Measurements from ENCODE around the gene CYRIA. TPM values are rescaled to one million over a fixed set of nuclear protein-coding genes. Genes with fewer than 3 reads are reported as not detected.
A peak's percentile ranks its signal among the peaks of the same experiment; 100 is the strongest.

CYRIA gene
- total RNA-seq, 3 donors from 2014 or later (not counting 1 experiment from before 2014, with no cell fraction given) = 37.4 to 54.8 (median 38.5) TPM

DNA sequence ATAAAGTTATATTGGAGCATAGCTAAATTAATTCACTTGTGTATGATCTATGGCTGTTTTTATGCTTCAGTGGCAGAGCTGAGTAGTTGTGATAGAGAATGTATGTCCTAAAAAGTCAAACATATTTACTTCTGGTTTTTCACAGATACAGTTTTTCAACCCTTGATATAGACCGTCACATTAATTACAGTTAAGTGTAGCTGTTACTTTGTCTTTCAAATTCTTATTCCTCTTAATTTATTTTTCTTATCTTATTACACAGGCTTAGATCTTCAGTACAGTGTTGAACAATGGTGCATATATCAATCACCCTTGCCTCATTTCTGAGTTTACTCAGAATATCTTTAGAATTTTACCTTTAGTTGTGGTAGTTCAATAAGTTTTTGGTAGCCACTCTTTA, 12.2 kb upstream of the CYRIA start:
- Histone ChIP-seq H3K27me3 (ENCODE audit: control insufficient read depth, insufficient read depth, low read length) (no peaks in the 10 kb centered on the region), H3K4me1 (ENCODE audit: control insufficient read depth, insufficient read depth, low read length) (no peaks in the 10 kb centered on the region), H3K36me3 (ENCODE audit: control insufficient read depth, insufficient read depth, low read length) (no peaks in the 10 kb centered on the region), H3K9me3 (ENCODE audit: control insufficient read depth, insufficient read depth, low read length) (no peaks in the 10 kb centered on the region), H3K27ac (ENCODE audit: low read length) (no peak overlapping the region), H3K4me3 (ENCODE audit: low read length) (no peak overlapping the region)
- Mint-ChIP-seq H3K27me3 (ENCODE audit: low read depth in 2 of 2) (peaks cover 3 to 7% of the 10 kb centered on the region in 2 donors), H3K4me3 (no peak overlapping the region), H3K9me3 (peaks cover 4% of the 10 kb centered on the region in 2 donors), H3K27ac (no peak overlapping the region), H3K36me3 (peaks cover 12% of the 10 kb centered on the region), H3K4me1 (peaks cover 7 to 18% of the 10 kb centered on the region in 2 donors)
- ATAC-seq = no peak
- intact Hi-C loops (cut with micrococcal nuclease) = no loop called here
- DNase-seq = no peak
- TF ChIP-seq, protein P1, sequence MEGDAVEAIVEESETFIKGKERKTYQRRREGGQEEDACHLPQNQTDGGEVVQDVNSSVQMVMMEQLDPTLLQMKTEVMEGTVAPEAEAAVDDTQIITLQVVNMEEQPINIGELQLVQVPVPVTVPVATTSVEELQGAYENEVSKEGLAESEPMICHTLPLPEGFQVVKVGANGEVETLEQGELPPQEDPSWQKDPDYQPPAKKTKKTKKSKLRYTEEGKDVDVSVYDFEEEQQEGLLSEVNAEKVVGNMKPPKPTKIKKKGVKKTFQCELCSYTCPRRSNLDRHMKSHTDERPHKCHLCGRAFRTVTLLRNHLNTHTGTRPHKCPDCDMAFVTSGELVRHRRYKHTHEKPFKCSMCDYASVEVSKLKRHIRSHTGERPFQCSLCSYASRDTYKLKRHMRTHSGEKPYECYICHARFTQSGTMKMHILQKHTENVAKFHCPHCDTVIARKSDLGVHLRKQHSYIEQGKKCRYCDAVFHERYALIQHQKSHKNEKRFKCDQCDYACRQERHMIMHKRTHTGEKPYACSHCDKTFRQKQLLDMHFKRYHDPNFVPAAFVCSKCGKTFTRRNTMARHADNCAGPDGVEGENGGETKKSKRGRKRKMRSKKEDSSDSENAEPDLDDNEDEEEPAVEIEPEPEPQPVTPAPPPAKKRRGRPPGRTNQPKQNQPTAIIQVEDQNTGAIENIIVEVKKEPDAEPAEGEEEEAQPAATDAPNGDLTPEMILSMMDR (IDR thresholded peaks at IDR 0.05) = no peak
- no CpG with 5 or more reads among the region's 1 CpG for WGBS (ENCODE audit: insufficient coverage)

DNA sequence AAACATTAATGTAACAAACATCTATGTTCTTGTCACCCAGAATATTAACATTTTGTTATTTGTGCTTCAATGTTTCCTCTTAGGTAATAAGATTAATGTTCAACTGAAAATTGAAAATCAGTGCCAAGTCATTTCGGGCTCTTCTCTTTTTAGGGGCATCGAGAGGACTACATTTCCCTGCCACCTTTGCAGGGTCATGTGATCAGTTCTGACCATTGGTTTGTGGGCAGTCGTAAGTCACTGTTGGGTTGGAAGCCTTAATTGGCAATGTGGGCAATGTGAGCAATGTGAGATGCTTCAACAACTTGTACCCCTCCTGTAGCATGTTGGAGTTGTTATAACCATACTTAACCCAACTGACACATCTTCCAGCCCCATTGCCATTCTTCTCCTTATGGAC, 10.1 kb upstream of the CYRIA start:
- Histone ChIP-seq H3K36me3 (ENCODE audit: control insufficient read depth, insufficient read depth, low read length) (no peaks in the 10 kb centered on the region), H3K27ac (ENCODE audit: low read length) (no peak overlapping the region), H3K27me3 (ENCODE audit: control insufficient read depth, insufficient read depth, low read length) (no peaks in the 10 kb centered on the region), H3K4me1 (ENCODE audit: control insufficient read depth, insufficient read depth, low read length) (no peaks in the 10 kb centered on the region), H3K9me3 (ENCODE audit: control insufficient read depth, insufficient read depth, low read length) (no peaks in the 10 kb centered on the region), H3K4me3 (ENCODE audit: low read length) (no peak overlapping the region)
- intact Hi-C loops (cut with micrococcal nuclease) = no loop called here
- H3K27ac Mint-ChIP-seq = no peak overlapping the region
- no peak overlapping the region for H3K4me3 Mint-ChIP-seq
- peaks cover 4% of the 10 kb centered on the region in 2 donors for H3K9me3 Mint-ChIP-seq
- WGBS (ENCODE audit: insufficient coverage) = 97% methylated on average over 2 of the region's 3 CpGs
- peaks cover 12% of the 10 kb centered on the region for H3K36me3 Mint-ChIP-seq
- TF ChIP-seq, protein P1 (IDR thresholded peaks at IDR 0.05) = no peak
- DNase-seq (no peak), ATAC-seq (no peak)
- H3K27me3 Mint-ChIP-seq (ENCODE audit: low read depth in 2 of 2) = peaks cover 0 to 3% of the 10 kb centered on the region in 2 donors
- H3K4me1 Mint-ChIP-seq = peaks cover 17% of the 10 kb centered on the region in 2 donors

DNA sequence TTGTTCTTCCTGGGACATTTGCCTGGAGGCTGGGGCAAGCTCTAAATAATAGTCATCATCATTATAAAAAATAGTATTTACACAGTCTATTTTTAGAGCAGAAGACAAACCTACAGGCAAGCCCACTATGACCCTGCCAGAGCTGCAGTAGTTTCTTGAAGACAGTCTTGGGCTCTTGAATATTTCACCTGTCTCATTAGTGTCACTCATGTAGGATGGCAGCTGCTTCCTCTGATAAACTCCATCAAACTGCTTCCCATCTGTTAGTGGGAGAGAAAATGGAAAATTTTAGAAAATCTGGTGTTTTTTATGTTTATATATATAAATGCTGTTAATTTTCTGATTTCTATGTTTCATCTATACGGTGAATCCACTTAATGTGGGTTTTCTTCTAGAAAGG, 8.5 kb upstream of the CYRIA start:
- Histone ChIP-seq H3K9me3 (ENCODE audit: control insufficient read depth, insufficient read depth, low read length) (no peaks in the 10 kb centered on the region), H3K27me3 (ENCODE audit: control insufficient read depth, insufficient read depth, low read length) (no peaks in the 10 kb centered on the region), H3K36me3 (ENCODE audit: control insufficient read depth, insufficient read depth, low read length) (no peaks in the 10 kb centered on the region), H3K4me1 (ENCODE audit: control insufficient read depth, insufficient read depth, low read length) (no peaks in the 10 kb centered on the region), H3K27ac (ENCODE audit: low read length) (no peak overlapping the region), H3K4me3 (ENCODE audit: low read length) (no peak overlapping the region)
- DNase-seq (no peak), ATAC-seq (no peak)
- TF ChIP-seq, protein P1 (IDR thresholded peaks at IDR 0.05) = no peak
- peaks cover 17% of the 10 kb centered on the region in 2 donors for H3K4me1 Mint-ChIP-seq
- intact Hi-C loops (cut with micrococcal nuclease) = no loop called here
- H3K4me3 Mint-ChIP-seq = no peak overlapping the region
- no peaks in the 10 kb centered on the region for H3K27me3 Mint-ChIP-seq (ENCODE audit: low read depth in 2 of 2)
- H3K9me3 Mint-ChIP-seq = peaks cover 4% of the 10 kb centered on the region in 2 donors
- peaks cover 12% of the 10 kb centered on the region for H3K36me3 Mint-ChIP-seq
- H3K27ac Mint-ChIP-seq = no peak overlapping the region
- WGBS (ENCODE audit: insufficient coverage) = no CpG with 5 or more reads among the region's 1 CpG

DNA sequence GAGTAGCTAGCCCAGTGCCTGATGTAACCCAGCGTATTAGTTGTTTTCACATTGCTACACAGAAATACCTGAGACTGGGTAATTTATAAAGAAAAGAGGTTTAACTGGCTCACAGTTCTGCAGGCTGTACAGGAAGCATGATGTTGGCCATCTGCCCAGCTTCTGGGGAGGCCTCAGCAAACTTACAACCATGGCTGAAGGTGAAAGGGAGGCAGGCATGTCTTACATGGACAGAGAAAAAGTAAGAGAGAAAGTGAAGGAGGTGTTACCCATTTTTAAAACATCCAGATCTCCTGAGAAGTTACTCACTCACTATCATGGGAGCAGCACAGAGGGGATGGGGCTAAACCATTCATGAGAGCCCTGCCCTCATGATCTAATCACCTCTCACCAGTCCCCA, 6.1 kb upstream of the CYRIA start:
- no peak overlapping the region for H3K27ac ChIP-seq (ENCODE audit: low read length)
- no peak for ATAC-seq
- no peaks in the 10 kb centered on the region for H3K27me3 Mint-ChIP-seq (ENCODE audit: low read depth in 2 of 2)
- no peaks in the 10 kb centered on the region for H3K9me3 Mint-ChIP-seq
- no peak for DNase-seq
- TF ChIP-seq, protein P1 (IDR thresholded peaks at IDR 0.05) = no peak
- no peaks in the 10 kb centered on the region for H3K36me3 Mint-ChIP-seq
- H3K27me3 ChIP-seq (ENCODE audit: control insufficient read depth, insufficient read depth, low read length) = no peaks in the 10 kb centered on the region
- WGBS (ENCODE audit: insufficient coverage) = 100% methylated on average over 1 of the region's 1 CpG
- H3K36me3 ChIP-seq (ENCODE audit: control insufficient read depth, insufficient read depth, low read length) = no peaks in the 10 kb centered on the region
- H3K4me1 ChIP-seq (ENCODE audit: control insufficient read depth, insufficient read depth, low read length) = peaks cover 2% of the 10 kb centered on the region
- H3K4me3 ChIP-seq (ENCODE audit: low read length) = no peak overlapping the region
- intact Hi-C loops (cut with micrococcal nuclease) = no loop called here
- peaks cover 17 to 21% of the 10 kb centered on the region in 2 donors for H3K4me1 Mint-ChIP-seq
- H3K9me3 ChIP-seq (ENCODE audit: control insufficient read depth, insufficient read depth, low read length) = no peaks in the 10 kb centered on the region
- no peak overlapping the region for H3K4me3 Mint-ChIP-seq
- H3K27ac Mint-ChIP-seq = peak overlapping the region in 1 of 2 donors; percentile 25

All from natural killer cell (primary cell).